ENCODE measurements around the gene PDE4B. TPM values are rescaled to one million over a fixed set of nuclear protein-coding genes. Genes with fewer than 3 reads are reported as not detected.

Gene PDE4B
- total RNA-seq, 2 experiments from 2014 or later = 26.5 to 27.7 TPM

- ChIA-PET POLR2A (no interaction called here), CTCF (interaction anchor here (0.7 kb wide), 1 partner anchor 8 kb away, joined by 3 read pairs; no protein-coding TSS in a partner anchor)
- DNase-seq = no peak
These were observed 590.5 kb downstream of the PDE4B start for GRCh38 chr1:66383168-66383567.

GRCh38 chr1:66383611-66384010 is 590.9 kb downstream of the PDE4B start:
- H3K27me3 Mint-ChIP-seq = no peaks in the 10 kb centered on the region
- no peak for DNase-seq
- H3K4me1 Mint-ChIP-seq = peaks cover 13% of the 10 kb centered on the region
- H3K36me3 Mint-ChIP-seq (ENCODE audit: low read depth) = peaks cover 16% of the 10 kb centered on the region
- CTCF ChIA-PET = interaction anchor here (0.7 kb wide), 1 partner anchor 8 kb away, joined by 3 read pairs; no protein-coding TSS in a partner anchor
- POLR2A ChIA-PET = no interaction called here
- peaks cover 59% of the 10 kb centered on the region for H3K9me3 Mint-ChIP-seq
- no peak overlapping the region for H3K27ac Mint-ChIP-seq
- H3K4me3 Mint-ChIP-seq = no peak overlapping the region

More at GRCh38 chr1:66383168-66383567, 590.5 kb downstream of the PDE4B start:
- peaks cover 16% of the 10 kb centered on the region for H3K36me3 Mint-ChIP-seq (ENCODE audit: low read depth)
- H3K4me3 Mint-ChIP-seq = no peak overlapping the region
- H3K9me3 Mint-ChIP-seq = peaks cover 56% of the 10 kb centered on the region
- peaks cover 13% of the 10 kb centered on the region for H3K4me1 Mint-ChIP-seq
- H3K27ac Mint-ChIP-seq = no peak overlapping the region
- no peaks in the 10 kb centered on the region for H3K27me3 Mint-ChIP-seq

GRCh38 chr1:66384258-66384921 is 591.7 kb downstream of the PDE4B start:
- DNase-seq = no peak
- Mint-ChIP-seq H3K4me1 (peaks cover 12% of the 10 kb centered on the region), H3K4me3 (no peak overlapping the region), H3K9me3 (peaks cover 58% of the 10 kb centered on the region), H3K36me3 (ENCODE audit: low read depth) (peaks cover 16% of the 10 kb centered on the region), H3K27ac (no peak overlapping the region), H3K27me3 (no peaks in the 10 kb centered on the region)
- POLR2A ChIA-PET = no interaction called here
- CTCF ChIA-PET = no interaction called here

GRCh38 chr1:66386712-66387111 is 594.0 kb downstream of the PDE4B start:
- H3K27ac Mint-ChIP-seq = no peak overlapping the region
- DNase-seq = no peak
- H3K4me1 Mint-ChIP-seq = no peaks in the 10 kb centered on the region
- ChIA-PET POLR2A (no interaction called here), CTCF (interaction anchor here (1.4 kb wide), 1 partner anchor 9 kb away, joined by 4 read pairs; no protein-coding TSS in a partner anchor)
- H3K9me3 Mint-ChIP-seq = peaks cover 57% of the 10 kb centered on the region
- H3K27me3 Mint-ChIP-seq = no peaks in the 10 kb centered on the region
- H3K4me3 Mint-ChIP-seq = no peak overlapping the region
- peaks cover 18% of the 10 kb centered on the region for H3K36me3 Mint-ChIP-seq (ENCODE audit: low read depth)

- peaks cover 44% of the 10 kb centered on the region for H3K9me3 Mint-ChIP-seq
- H3K27ac Mint-ChIP-seq = no peak overlapping the region
- no peak overlapping the region for H3K4me3 Mint-ChIP-seq
- no peak for DNase-seq
- ChIA-PET POLR2A (no interaction called here), CTCF (no interaction called here)
- peaks cover 7% of the 10 kb centered on the region for H3K36me3 Mint-ChIP-seq (ENCODE audit: low read depth)
- no peaks in the 10 kb centered on the region for H3K4me1 Mint-ChIP-seq
- no peaks in the 10 kb centered on the region for H3K27me3 Mint-ChIP-seq
These were observed 596.2 kb downstream of the PDE4B start for GRCh38 chr1:66388913-66389312.

GRCh38 chr1:66393586-66394287 is 601.0 kb downstream of the PDE4B start:
- Mint-ChIP-seq H3K36me3 (ENCODE audit: low read depth) (peaks cover 4% of the 10 kb centered on the region), H3K4me3 (no peak overlapping the region), H3K9me3 (peaks cover 20% of the 10 kb centered on the region), H3K4me1 (peaks cover 4% of the 10 kb centered on the region), H3K27ac (no peak overlapping the region), H3K27me3 (no peaks in the 10 kb centered on the region)
- DNase-seq = no peak
- ChIA-PET POLR2A (no interaction called here), CTCF (interaction anchor here (1.2 to 1.4 kb wide), 2 partner anchors 17 to 43 kb away, joined by 3 to 4 read pairs; no protein-coding TSS in a partner anchor)

GRCh38 chr1:66394603-66395002 is 601.9 kb downstream of the PDE4B start:
- peaks cover 4% of the 10 kb centered on the region for H3K4me1 Mint-ChIP-seq
- H3K9me3 Mint-ChIP-seq = peaks cover 18% of the 10 kb centered on the region
- H3K27ac Mint-ChIP-seq = no peak overlapping the region
- H3K36me3 Mint-ChIP-seq (ENCODE audit: low read depth) = peaks cover 2% of the 10 kb centered on the region
- DNase-seq = no peak
- H3K27me3 Mint-ChIP-seq = no peaks in the 10 kb centered on the region
- POLR2A ChIA-PET = no interaction called here
- H3K4me3 Mint-ChIP-seq = no peak overlapping the region
- CTCF ChIA-PET = interaction anchor here (1.2 to 1.4 kb wide), 3 partner anchors 18 to 42 kb away, joined by 3 to 4 read pairs (median 3); no protein-coding TSS in a partner anchor

- no peak overlapping the region for H3K4me3 Mint-ChIP-seq
- no peak for DNase-seq
- ChIA-PET CTCF (interaction anchor here (1.0 to 1.6 kb wide), 6 partner anchors 9 to 41 kb away, joined by 3 to 4 read pairs (median 3); no protein-coding TSS in a partner anchor), POLR2A (interaction anchor here (0.6 kb wide), 1 partner anchor 69 kb away, joined by 3 read pairs; no protein-coding TSS in a partner anchor)
- H3K27ac Mint-ChIP-seq = no peak overlapping the region
- H3K4me1 Mint-ChIP-seq = peaks cover 11% of the 10 kb centered on the region
- peaks cover 14% of the 10 kb centered on the region for H3K9me3 Mint-ChIP-seq
- no peaks in the 10 kb centered on the region for H3K36me3 Mint-ChIP-seq (ENCODE audit: low read depth)
- no peaks in the 10 kb centered on the region for H3K27me3 Mint-ChIP-seq
These were observed 602.7 kb downstream of the PDE4B start for GRCh38 chr1:66395202-66396061.

GRCh38 chr1:66396212-66396890 is 603.7 kb downstream of the PDE4B start:
- Mint-ChIP-seq H3K27me3 (no peaks in the 10 kb centered on the region), H3K4me3 (no peak overlapping the region), H3K27ac (no peak overlapping the region), H3K4me1 (peaks cover 16% of the 10 kb centered on the region), H3K36me3 (ENCODE audit: low read depth) (no peaks in the 10 kb centered on the region), H3K9me3 (peaks cover 11% of the 10 kb centered on the region)
- no peak for DNase-seq
- CTCF ChIA-PET = interaction anchor here (1.0 to 1.6 kb wide), 5 partner anchors 9 to 40 kb away, joined by 3 to 4 read pairs (median 3); no protein-coding TSS in a partner anchor
- POLR2A ChIA-PET = interaction anchor here (0.6 kb wide), 1 partner anchor 70 kb away, joined by 3 read pairs; no protein-coding TSS in a partner anchor

- no peaks in the 10 kb centered on the region for H3K36me3 Mint-ChIP-seq (ENCODE audit: low read depth)
- POLR2A ChIA-PET = no interaction called here
- peaks cover 11% of the 10 kb centered on the region for H3K9me3 Mint-ChIP-seq
- H3K27me3 Mint-ChIP-seq = no peaks in the 10 kb centered on the region
- DNase-seq = no peak
- H3K27ac Mint-ChIP-seq = no peak overlapping the region
- H3K4me3 Mint-ChIP-seq = no peak overlapping the region
- CTCF ChIA-PET = interaction anchor here (1.5 kb wide), 1 partner anchor 39 kb away, joined by 3 read pairs; no protein-coding TSS in a partner anchor
- H3K4me1 Mint-ChIP-seq = peaks cover 18% of the 10 kb centered on the region
These were observed 604.5 kb downstream of the PDE4B start for GRCh38 chr1:66397192-66397591.

- POLR2A ChIA-PET = no interaction called here
- no peak overlapping the region for H3K4me3 Mint-ChIP-seq
- H3K9me3 Mint-ChIP-seq = peaks cover 7% of the 10 kb centered on the region
- no peak for DNase-seq
- H3K36me3 Mint-ChIP-seq (ENCODE audit: low read depth) = no peaks in the 10 kb centered on the region
- no peak overlapping the region for H3K27ac Mint-ChIP-seq
- H3K27me3 Mint-ChIP-seq = no peaks in the 10 kb centered on the region
- peaks cover 18% of the 10 kb centered on the region for H3K4me1 Mint-ChIP-seq
- CTCF ChIA-PET = interaction anchor here (0.7 to 0.8 kb wide), 2 partner anchors 24 to 1948 kb away, joined by 3 read pairs; no protein-coding TSS in a partner anchor
These were observed 607.3 kb downstream of the PDE4B start for GRCh38 chr1:66399888-66400529.
